ENCODE results near the gene NBDY. TPM values are rescaled to one million over a fixed set of nuclear protein-coding genes. Genes with fewer than 3 reads are reported as not detected.
"Not testable (repeated sequence)": the region's sequence is repeated elsewhere in the genome, so short reads cannot be mapped to it uniquely, and the experiment has no call there.

NBDY gene
- total RNA-seq, 1 donor from 2014 or later: 90.1 TPM

DNA sequence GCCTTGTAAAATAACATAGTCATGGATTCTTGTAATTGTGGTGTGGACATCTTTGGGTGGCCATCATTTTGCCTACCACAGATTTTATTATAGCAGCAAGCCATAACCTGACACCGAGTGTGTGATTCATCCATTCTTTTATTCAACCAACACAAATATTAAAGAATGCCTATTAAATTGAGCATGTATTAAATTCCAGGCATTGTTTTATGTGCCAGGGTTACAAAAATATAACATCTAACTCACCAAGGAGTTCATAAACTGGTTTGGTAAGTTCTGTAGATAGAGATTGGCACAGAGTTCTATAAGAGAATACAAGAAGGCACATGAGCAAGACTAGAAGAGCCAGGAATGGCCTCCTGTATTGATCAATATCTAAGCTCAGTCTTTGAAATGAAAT is 18.0 kb downstream of the NBDY start:
- H3K36me3 Mint-ChIP-seq (ENCODE audit: low read depth, unreplicated experiment): peaks cover 4% of the 10 kb centered on the region
- H3K27ac Mint-ChIP-seq (ENCODE audit: unreplicated experiment): no peak overlapping the region
- TF ChIP-seq, protein P1, sequence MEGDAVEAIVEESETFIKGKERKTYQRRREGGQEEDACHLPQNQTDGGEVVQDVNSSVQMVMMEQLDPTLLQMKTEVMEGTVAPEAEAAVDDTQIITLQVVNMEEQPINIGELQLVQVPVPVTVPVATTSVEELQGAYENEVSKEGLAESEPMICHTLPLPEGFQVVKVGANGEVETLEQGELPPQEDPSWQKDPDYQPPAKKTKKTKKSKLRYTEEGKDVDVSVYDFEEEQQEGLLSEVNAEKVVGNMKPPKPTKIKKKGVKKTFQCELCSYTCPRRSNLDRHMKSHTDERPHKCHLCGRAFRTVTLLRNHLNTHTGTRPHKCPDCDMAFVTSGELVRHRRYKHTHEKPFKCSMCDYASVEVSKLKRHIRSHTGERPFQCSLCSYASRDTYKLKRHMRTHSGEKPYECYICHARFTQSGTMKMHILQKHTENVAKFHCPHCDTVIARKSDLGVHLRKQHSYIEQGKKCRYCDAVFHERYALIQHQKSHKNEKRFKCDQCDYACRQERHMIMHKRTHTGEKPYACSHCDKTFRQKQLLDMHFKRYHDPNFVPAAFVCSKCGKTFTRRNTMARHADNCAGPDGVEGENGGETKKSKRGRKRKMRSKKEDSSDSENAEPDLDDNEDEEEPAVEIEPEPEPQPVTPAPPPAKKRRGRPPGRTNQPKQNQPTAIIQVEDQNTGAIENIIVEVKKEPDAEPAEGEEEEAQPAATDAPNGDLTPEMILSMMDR (IDR thresholded peaks at IDR 0.05; ENCODE audit: unreplicated experiment): no peak
- no peak overlapping the region for H3K4me3 Mint-ChIP-seq (ENCODE audit: unreplicated experiment)
- no peak for DNase-seq (ENCODE audit: low spot score)
- H3K9me3 Mint-ChIP-seq (ENCODE audit: unreplicated experiment): no peaks in the 10 kb centered on the region
- peaks cover 3% of the 10 kb centered on the region for H3K4me1 Mint-ChIP-seq (ENCODE audit: unreplicated experiment)
- peaks cover 1% of the 10 kb centered on the region for H3K27me3 Mint-ChIP-seq (ENCODE audit: unreplicated experiment)

GRCh38 chrX:56751071-56751470 is 22.0 kb downstream of the NBDY start:
- no peak overlapping the region for H3K4me3 Mint-ChIP-seq (ENCODE audit: unreplicated experiment)
- TF ChIP-seq, protein P1 (IDR thresholded peaks at IDR 0.05; ENCODE audit: unreplicated experiment): no peak
- H3K27ac Mint-ChIP-seq (ENCODE audit: unreplicated experiment): no peak overlapping the region
- peaks cover 2% of the 10 kb centered on the region for H3K27me3 Mint-ChIP-seq (ENCODE audit: unreplicated experiment)
- H3K9me3 Mint-ChIP-seq (ENCODE audit: unreplicated experiment): no peaks in the 10 kb centered on the region
- peaks cover 16% of the 10 kb centered on the region for H3K4me1 Mint-ChIP-seq (ENCODE audit: unreplicated experiment)
- DNase-seq (ENCODE audit: low spot score): no peak
- peaks cover 18% of the 10 kb centered on the region for H3K36me3 Mint-ChIP-seq (ENCODE audit: low read depth, unreplicated experiment)

DNA sequence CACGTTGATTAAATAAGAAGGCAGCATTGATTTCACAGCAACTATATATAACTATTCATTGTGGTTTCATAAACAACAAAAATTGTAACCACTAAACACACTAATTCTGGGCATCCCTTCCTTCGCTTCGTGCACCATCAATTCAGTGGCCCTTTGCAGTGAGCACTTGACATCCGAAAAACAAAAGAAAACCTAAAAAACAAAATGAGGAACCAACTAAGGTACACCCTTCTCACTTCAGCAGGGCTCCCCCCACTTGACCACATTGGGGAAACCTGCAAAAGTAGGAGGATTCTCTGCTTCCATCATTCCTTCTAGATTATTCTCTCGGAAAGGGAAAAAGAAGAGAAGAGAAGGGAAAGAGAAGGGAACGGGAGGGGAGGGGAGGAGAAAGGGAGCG is 28.3 kb downstream of the NBDY start:
- no peak for DNase-seq (ENCODE audit: low spot score)
- Mint-ChIP-seq H3K4me3 (ENCODE audit: unreplicated experiment) (no peak overlapping the region), H3K27ac (ENCODE audit: unreplicated experiment) (no peak overlapping the region), H3K4me1 (ENCODE audit: unreplicated experiment) (peaks cover 13% of the 10 kb centered on the region), H3K36me3 (ENCODE audit: low read depth, unreplicated experiment) (peaks cover 15% of the 10 kb centered on the region), H3K9me3 (ENCODE audit: unreplicated experiment) (no peaks in the 10 kb centered on the region), H3K27me3 (ENCODE audit: unreplicated experiment) (peaks cover 4% of the 10 kb centered on the region)
- TF ChIP-seq, protein P1 (IDR thresholded peaks at IDR 0.05; ENCODE audit: unreplicated experiment): no peak

DNA sequence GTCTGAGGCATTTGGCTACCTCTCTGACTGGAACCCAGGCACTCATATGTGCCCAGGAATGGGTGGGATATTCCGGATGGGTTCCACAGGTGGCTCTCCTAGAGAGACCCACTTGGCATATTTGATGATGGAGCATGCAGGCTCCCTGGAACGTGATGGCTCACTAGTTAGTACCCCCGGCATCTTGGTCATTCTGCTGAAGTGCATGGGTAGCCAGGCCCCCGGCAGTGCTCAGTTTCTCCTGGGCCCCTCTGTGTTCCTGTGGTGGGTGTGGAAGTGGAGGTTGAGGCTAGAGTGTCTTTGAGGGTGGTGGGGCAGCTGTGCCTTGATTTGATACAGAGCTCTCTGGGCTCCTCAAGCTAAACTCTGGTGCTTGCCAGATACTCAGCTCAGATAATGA is 29.4 kb downstream of the NBDY start:
- Mint-ChIP-seq H3K27ac (ENCODE audit: unreplicated experiment) (no peak overlapping the region), H3K4me3 (ENCODE audit: unreplicated experiment) (no peak overlapping the region), H3K9me3 (ENCODE audit: unreplicated experiment) (no peaks in the 10 kb centered on the region), H3K4me1 (ENCODE audit: unreplicated experiment) (peaks cover 11% of the 10 kb centered on the region), H3K36me3 (ENCODE audit: low read depth, unreplicated experiment) (peaks cover 15% of the 10 kb centered on the region), H3K27me3 (ENCODE audit: unreplicated experiment) (peaks cover 9% of the 10 kb centered on the region)
- no peak for DNase-seq (ENCODE audit: low spot score)
- TF ChIP-seq, protein P1 (IDR thresholded peaks at IDR 0.05; ENCODE audit: unreplicated experiment): no peak

DNA sequence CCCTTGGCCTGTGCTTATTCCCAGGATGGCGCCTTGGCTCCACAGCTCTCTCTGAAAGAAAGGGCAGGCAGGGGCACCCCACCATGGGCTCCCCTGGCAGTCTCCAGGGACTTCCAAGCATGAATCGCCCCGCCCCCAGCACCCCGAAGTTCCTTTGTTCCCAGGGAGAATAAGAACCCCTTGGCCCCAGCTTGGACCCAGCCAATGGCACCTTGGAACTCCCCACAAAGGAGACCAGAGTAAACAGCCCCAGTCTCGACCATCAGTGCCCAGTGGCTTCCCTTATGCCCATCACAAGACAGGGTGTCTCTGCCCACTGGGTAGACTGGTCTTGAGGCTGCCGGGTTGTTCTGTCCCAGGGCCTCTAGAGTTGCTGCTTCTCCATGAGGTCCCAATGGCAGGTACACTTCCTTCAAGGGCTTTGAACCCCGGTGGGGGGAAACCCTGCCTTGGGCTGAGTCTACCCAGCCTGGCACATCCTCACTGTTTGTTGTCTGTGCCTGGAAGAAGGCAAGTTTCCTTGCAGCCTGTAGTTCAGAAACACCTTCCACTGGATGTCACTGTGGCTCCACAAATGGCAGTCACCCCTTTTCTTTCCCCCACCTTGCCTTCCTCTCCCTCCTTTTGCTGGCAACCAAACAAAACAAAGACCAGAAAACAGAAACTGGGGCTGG is 30.8 kb downstream of the NBDY start:
- no peak overlapping the region for H3K27ac Mint-ChIP-seq (ENCODE audit: unreplicated experiment)
- peaks cover 9% of the 10 kb centered on the region for H3K27me3 Mint-ChIP-seq (ENCODE audit: unreplicated experiment)
- peaks cover 3% of the 10 kb centered on the region for H3K36me3 Mint-ChIP-seq (ENCODE audit: low read depth, unreplicated experiment)
- peaks cover 2% of the 10 kb centered on the region for H3K4me1 Mint-ChIP-seq (ENCODE audit: unreplicated experiment)
- DNase-seq (ENCODE audit: low spot score): no peak
- TF ChIP-seq, protein P1 (IDR thresholded peaks at IDR 0.05; ENCODE audit: unreplicated experiment): no peak
- H3K9me3 Mint-ChIP-seq (ENCODE audit: unreplicated experiment): no peaks in the 10 kb centered on the region
- H3K4me3 Mint-ChIP-seq (ENCODE audit: unreplicated experiment): no peak overlapping the region

GRCh38 chrX:56760410-56761124 is 31.5 kb downstream of the NBDY start:
- not testable (repeated sequence) for H3K36me3 Mint-ChIP-seq (ENCODE audit: low read depth, unreplicated experiment); H3K27ac Mint-ChIP-seq (ENCODE audit: unreplicated experiment); H3K4me1 Mint-ChIP-seq (ENCODE audit: unreplicated experiment); H3K4me3 Mint-ChIP-seq (ENCODE audit: unreplicated experiment); DNase-seq (ENCODE audit: low spot score); H3K9me3 Mint-ChIP-seq (ENCODE audit: unreplicated experiment)
- H3K27me3 Mint-ChIP-seq (ENCODE audit: unreplicated experiment): peaks cover 10% of the 10 kb centered on the region
